Stimulated activated CD4-positive, alpha-beta T cell treated with anti-CD3 and anti-CD28 coated beads, Interleukin-1b, Interleukin-23, amount 100 ng/mL, for 1 hour (primary cell): ENCODE results near the gene LSM3.
A peak's percentile ranks its signal among the peaks of the same experiment; 100 is the strongest.

Experiments used
- DNase-seq, 2 donors: peaks; one replicate each; pipeline ENCODE4 v3.0.0-alpha.2; 2020; ENCODE audit warnings: low read depth in 2 of 2

LSM3 gene

DNA sequence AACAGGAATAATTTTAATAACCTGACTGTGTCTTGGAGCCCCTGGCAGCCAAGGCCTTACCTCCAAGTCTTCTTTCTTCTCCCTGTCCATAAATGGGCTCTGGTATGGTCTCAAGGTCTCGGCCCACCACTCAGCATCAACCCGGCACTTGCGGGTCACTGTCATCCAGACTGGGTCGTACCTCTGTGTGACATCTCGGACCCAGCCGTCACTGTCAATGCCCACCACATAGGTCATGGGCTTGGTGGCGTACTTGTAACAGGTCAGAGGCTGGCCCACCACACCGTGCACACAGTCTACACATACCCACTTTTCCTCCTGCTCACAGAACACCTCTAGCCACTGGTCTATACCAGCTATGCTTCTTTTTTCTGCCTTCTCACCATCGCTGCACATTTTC is 20.7 kb upstream of the LSM3 start:
- DNase-seq: no peak

DNA sequence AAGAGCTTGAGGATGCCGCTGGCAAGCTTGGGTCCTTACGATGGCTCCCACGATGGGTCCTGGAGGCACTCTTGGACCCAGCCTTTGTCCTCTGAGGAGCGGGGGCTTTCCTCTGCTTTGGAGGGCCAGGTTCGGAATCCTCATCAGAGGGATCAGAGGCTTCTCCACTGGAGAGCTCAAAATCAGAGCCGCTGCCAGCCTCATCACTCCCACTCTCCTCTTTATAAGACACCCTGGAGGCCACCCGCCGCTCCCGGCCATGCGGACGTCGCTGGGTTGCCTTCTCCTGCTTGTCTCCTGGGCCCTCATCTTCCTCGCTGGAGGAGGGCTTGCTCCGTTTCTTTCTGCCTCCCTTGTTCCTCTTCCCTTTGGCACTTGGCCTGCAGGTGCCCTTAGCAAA is 20.2 kb upstream of the LSM3 start:
- DNase-seq: no peak

GRCh38 chr3:14159426-14159825 is 19.2 kb upstream of the LSM3 start:
- DNase-seq: no peak

DNA sequence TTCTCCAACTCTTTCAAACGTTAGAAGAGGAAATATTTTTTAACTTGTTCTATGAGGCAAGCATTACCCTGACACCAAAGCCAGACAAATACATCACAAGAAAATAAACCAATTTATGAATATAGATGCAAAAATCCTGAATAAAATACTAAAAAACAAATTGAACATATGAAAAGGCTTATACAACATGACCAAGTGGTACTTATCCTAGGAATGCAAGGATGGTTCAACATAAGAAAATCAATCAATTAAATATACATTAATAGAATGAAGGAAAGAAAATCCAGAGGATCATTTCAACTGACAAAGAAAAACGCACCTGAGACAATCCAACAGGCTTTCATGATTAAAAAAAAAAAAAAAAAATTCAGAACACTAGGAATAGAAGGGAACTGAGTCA is 17.3 kb upstream of the LSM3 start:
- no peak for DNase-seq

DNA sequence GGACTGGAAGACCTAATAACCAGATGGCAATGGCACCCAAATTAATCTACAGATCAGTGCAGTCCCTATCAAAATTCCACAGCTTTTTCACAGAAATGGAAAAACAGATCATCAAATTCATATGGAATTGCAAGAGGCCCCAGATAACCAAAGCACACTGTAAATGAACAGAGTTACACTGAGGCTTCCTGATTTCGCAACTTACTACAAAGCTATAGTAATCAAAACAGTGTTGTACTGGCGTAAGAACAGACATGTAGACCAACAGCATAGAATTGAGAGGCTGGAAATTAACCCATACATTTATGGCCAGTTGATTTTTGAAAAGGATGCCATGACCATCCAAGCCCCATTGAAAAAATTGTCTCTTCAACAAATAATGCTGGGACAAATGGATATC is 16.4 kb upstream of the LSM3 start:
- DNase-seq: no peak

DNA sequence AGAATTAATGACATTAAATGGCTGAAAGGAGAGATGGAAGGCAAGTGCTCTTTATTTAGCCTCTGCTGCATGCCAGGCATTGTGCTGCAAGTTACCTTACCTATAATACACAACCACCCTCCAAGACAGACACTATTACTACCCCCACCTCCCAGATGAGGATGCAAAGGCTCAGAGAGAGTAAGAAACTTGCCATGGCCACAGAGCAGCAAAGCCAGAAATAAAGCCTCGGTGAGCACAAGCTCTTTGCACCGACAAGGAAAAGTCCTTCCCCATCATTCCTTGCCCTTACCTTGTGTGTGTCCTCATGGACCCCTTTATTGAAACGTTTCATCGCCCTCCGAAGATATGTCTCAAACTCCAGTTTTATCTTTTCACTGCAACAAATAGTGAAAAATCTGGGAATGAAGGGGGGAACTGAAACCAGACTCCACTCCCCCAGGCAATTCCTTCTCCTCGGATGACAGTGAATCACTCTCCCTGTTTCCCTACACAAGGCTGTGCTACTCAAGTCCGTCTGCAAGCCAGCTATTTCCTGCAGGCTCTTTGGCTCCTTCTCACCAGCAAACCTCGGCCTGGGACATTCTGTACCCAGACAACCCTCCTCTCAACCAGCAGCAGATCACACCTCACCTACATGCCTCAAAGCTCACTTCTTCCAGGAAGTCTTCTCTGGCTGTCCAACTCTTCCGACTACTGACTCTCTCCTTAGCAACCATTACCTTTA is 11.6 kb upstream of the LSM3 start:
- DNase-seq: no peak

GRCh38 chr3:14169435-14169834 is 9.2 kb upstream of the LSM3 start:
- no peak for DNase-seq

DNA sequence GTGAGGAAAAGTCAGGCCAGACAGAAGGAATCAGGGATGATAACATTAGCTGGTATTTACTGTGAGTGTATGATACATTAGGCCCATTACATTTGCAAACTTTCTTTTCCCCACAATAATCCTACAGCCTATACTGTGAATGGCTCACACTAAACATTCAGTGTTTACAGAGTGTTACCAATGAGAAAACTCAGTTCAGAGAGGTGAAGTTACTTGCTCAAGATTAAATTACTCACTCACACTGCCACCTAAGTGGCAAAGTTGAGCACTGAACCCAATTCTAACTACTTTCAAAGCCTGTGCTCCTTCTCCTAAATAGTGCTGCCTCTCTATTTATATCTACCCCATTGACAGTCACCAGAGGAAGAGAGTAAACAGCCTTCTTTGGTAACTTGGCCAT is 8.7 kb upstream of the LSM3 start:
- no peak for DNase-seq

DNA sequence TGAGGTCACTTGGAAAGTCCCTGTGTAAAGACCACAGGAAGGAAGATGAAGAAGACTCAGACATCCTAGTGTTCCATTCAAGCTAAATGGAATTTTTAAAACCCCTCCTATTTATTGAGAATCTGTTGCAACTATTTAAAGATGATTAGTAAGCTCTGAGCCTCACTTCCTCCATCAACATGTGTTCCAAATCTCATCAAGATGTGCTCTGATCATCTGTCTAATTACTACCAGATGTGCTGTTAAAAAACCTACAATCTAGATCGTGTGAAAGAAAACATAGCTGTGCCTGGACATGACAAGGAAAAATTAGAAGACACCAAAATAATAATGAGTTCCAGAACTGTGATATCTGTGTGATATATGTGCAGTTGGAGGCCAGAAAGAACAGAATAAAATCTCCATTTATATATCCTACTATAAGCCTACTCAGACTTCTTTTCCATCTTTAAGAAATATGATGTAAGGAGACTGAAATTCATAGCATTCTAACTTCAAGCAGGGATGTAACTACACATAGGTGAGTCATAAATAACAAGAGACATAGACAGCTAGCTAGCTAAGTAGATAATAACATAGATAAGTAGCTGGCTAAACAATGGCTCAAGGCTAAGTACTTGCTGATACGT is 8.0 kb upstream of the LSM3 start:
- DNase-seq: no peak

DNA sequence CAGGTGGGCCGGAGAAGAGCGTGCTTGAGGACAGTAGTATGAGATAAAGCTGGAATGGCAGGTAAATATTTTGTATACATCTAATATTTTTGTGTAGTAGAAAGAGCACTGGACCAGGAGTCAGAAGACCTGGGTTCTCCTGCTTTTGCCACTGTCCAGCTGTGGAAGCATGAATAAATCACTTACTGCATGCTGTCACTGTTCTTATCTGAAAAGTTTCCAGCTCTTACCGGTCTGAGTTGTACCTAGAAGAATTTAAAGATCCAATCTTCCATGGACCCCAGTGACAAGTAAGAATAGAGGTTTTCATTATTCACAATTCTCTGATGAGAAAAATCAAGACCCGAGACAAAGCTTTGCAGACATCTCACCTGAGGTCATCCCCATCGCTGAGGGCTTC is 6.1 kb upstream of the LSM3 start:
- no peak for DNase-seq

- no peak for DNase-seq
These were observed 4.1 kb upstream of the LSM3 start for GRCh38 chr3:14174483-14174882.

GRCh38 chr3:14175383-14176037 is 3.1 kb upstream of the LSM3 start:
- DNase-seq: peak in 1 of 2 donors; percentile 25

GRCh38 chr3:14177580-14178246 is 904 bp upstream of the LSM3 start:
- no peak for DNase-seq

DNA sequence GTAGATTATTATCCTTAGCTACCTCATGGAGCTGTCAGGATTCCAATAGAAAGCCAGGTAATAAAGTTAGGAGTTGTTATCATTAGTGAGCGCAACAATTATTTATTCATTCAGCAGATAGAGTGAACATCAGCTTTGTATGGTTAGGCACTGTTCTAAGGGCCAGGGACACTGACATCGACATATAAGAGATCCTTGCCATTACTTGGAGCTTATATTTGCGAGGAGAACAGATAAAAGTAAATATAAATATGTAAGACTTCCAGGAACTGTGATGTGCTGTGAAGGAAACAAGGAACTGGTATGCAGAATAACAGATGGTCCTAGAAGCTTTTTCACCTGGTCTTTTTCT is 473 bp downstream of the LSM3 start:
- DNase-seq: no peak

DNA sequence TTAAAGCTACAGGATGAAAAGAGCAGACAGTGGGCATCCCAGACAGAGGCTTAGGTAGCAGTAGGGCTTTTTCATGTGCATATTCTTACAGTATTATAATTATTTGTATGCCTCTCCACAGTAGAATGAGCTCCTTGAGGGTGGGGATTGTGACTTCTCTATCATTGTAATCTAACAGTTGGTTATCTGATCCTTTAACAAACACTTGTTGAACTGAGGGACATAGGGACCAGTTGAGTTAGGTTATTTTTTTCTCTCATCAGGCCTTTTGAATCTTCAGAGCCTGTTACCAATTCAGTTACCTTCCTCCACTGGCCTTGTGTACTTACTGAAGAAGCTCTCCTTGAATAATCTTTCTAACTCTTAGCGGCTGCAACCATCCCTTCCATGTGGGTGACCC is 1.2 kb downstream of the LSM3 start:
- no peak for DNase-seq

GRCh38 chr3:14181253-14181652 is 2.6 kb downstream of the LSM3 start:
- no peak for DNase-seq

GRCh38 chr3:14183015-14183577 is 4.5 kb downstream of the LSM3 start:
- no peak for DNase-seq

- no peak for DNase-seq
These were observed 8.3 kb downstream of the LSM3 start for GRCh38 chr3:14186854-14187458.

- DNase-seq: no peak
These were observed 9.6 kb downstream of the LSM3 start for GRCh38 chr3:14188041-14188754.

DNA sequence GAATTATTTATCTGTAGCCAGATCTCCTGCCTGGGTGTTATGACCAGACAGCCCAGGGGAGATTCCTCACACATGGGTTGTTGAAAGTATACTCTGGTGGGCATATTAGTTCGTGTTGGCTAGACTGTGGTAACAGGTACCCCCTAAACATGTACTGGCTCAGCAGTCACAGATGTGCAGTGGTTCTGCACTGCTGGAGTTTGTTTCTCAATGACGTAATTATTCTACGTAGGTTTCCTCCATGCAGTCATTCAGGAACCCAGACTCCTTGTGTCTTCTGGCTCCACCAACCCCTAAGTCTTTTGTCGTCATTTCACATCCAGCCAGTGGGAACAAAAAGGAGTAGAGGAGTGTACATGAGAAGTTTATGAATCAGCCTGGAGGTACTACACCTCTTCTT is 16.2 kb downstream of the LSM3 start:
- DNase-seq: no peak

DNA sequence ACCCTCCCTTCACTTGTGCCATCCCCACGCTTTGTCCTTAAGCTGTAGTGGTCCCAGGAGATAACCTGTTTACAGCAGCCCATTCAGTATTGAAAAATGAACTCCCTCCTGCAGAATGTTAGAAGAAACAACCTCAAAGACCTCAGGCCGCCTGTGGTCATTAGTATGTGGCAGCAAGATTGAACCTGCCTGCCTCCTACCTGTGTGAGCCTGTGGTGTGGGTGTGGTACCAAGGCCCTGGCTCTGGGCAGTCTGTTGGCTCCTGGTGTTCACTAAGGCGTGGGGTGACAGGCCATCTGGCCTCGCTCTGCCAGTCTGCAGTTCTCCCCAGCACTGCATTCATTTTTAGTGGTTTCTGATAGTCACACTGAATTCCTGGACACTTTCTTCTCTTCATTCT is 21.0 kb downstream of the LSM3 start:
- DNase-seq: no peak
